HT-29 (cell line): ENCODE measurements around the gene SURF6. TPM values are rescaled to one million over a fixed set of nuclear protein-coding genes. Genes with fewer than 3 reads are reported as not detected.
"Not testable (repeated sequence)": the region's sequence is repeated elsewhere in the genome, so short reads cannot be mapped to it uniquely, and the experiment has no call there.

Experiments used
- DNase-seq: peaks from one replicate; pipeline ENCODE4 v3.0.0-alpha.2; 2015; ENCODE audit warnings: low spot score
- small RNA-seq: library from RNA; depleted of rRNA; stranded (forward); fragments of <200 nt; gene quantifications from one replicate; pipeline ENCODE3, GENCODE V24; 2014
- total RNA-seq: library from RNA; depleted of rRNA; stranded (reverse); fragments of >200 nt; shearing (Covaris generic); gene quantifications from 2 replicates; pipeline ENCODE4 v1.2.3, GENCODE V29; 2014; rRNA removed

Gene SURF6
- total RNA-seq, 1 experiment from 2014 or later = 32.1 TPM

DNA sequence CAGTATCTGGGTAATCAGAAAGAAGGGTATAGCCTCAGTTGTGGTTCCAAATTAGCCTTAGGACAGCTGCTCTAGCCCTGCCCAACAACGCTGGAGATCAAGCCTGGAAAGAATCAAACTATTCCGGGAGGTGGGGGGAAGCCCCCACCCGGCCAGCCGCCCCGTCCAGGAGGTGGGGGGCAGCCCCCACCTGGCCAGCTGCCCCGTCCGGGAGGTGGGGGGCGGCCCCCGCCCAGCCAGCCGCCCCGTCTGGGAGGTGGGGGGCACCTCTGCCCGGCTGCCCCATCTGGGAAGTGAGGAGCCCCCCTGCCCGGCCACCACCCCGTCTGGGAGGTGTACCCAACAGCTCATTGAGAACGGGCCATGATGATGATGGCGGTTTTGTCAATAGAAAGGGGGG, 36.0 kb downstream of the SURF6 start:
- not testable (repeated sequence) for DNase-seq

DNA sequence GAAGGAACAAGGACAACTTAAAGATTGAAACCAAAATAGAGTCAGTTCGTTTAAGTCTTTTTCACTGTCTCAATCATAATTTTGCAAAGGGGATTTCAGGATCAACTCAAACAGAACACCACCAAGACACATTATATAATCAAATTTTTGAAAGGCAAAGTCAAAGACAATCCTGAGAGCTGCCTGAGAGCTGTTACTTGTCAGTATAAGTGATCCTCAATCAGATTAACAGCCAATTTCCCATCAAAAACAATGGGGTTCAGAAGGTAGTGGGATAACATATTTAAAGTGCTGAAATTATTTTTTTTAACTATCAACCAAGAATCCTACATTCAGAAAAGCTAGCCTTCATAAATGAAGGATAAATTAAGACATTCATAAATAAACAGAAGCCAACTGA, 41.7 kb downstream of the SURF6 start:
- no peak for DNase-seq

DNA sequence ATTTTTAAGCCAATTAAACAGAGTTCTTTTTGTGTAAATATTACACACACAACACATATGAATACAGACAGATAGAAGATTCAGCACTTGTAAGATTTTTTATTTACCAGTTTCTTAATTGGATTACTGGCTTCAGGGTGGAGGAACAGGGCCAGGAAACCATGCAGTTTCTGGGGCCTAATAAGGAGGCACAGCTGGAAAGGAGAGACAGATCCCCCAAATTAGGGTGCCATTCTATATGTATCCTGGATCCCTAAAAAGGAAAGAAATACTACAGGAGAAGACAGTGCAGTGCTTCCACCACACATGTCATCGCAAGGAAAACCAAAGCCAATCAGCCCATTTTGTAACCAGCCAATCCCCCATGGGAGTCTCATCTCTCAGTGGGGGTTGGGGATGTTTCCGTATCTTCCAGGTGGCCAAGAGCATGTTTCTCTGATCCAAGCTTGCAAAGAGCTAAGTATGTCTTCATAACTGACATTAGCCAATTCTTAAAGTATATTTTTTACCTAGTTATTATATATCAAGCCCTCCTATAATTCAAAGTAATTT, 45.2 kb downstream of the SURF6 start:
- DNase-seq = no peak

DNA sequence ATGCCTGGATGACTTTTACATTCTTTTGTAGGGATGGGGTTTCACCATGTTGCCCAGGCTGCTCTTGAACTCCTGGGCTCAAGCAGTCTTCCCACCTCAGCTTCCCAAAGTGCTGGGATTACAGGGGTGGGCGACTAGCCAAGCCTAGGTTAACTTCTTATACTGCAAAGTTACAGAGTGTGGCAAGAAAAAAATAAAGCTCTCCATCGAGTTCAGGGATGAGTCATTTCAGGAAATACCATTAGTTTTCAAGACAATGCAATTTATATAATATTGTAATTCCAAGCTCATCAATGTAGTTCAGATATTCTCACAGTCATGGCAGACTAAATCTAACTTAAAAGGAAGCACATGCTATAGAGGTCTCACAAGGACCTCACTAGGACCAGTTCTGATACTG, 49.5 kb downstream of the SURF6 start:
- no peak for DNase-seq

DNA sequence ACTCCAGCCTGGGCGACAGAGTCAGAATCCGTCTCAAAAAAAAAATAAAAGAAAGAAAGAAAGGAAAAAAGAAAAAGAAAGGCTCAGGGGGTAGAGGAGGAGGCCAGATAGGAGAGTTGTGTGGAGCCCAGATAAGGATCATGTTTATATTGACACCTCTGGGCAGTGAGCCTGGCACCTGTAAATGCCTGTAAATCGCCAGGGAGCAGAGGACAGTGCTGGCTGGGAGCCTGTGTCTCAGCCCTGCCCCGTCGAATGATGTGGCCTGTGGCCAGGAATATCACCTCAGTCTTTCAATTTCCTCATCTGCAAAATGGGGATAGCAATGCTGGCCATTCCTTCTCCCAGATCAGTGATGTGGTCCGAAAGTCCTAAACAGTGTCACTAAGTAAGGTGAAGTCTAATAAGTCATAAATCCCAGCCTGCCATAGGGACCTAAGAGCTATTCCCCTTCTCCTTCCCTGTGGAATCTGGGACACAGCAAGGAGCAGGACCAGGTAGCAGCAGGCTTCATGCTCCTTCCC, 50.7 kb downstream of the SURF6 start:
- no peak for DNase-seq

DNA sequence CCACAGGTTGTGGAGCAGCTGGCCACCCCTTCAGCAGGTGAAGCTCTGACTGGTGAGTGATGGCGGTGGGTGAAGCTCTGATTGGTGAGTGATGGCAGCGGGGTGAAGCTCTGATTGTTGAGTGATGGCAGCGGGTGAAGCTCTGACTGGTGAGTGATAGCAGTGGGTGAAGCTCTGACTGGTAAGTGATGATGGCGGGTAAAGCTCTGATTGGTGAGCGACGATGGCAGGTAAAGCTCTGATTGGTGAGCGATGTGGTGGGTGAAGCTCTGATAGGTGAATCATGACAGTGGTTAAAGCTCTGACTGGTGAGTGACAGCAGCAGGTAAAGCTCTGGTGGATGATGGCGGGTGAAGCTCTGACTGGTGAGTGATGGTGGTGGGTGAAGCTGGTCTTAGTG, 51.6 kb downstream of the SURF6 start:
- DNase-seq = no peak

DNA sequence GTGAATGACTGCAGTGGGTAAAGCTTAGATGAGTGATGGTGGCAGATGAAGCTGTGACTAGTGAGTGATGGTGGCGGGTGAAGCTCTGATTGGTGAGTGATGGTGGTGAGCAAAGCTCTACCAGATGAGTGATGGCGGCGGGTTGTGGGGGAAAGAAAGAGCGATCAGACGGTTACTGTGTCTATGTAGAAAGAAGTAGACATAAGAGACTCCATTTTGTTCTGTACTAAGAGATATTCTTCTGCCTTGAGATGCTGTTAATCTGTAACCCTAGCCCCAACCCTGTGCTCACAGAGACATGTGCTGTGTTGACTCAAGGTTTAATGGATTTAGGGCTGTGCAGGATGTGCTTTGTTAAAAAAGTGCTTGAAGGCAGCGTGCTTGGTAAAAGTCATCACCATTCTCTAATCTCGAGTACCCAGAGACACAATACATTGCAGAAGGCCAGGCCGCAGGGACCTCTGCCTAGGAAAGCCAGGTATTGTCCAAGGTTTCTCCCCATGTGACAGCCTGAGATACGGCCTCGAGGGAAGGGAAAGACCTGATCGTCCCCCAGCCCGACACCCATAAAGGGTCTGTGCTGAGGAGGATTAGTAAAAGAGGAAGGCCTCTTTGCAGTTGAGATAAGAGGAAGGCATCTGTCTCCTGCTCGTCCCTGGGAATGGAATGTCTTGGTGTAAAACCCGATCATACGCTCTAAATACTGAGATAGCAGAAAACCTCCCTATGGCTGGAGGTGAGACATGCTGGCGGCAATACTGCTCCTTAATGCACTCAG, 52.5 kb downstream of the SURF6 start:
- DNase-seq = not testable (repeated sequence)

DNA sequence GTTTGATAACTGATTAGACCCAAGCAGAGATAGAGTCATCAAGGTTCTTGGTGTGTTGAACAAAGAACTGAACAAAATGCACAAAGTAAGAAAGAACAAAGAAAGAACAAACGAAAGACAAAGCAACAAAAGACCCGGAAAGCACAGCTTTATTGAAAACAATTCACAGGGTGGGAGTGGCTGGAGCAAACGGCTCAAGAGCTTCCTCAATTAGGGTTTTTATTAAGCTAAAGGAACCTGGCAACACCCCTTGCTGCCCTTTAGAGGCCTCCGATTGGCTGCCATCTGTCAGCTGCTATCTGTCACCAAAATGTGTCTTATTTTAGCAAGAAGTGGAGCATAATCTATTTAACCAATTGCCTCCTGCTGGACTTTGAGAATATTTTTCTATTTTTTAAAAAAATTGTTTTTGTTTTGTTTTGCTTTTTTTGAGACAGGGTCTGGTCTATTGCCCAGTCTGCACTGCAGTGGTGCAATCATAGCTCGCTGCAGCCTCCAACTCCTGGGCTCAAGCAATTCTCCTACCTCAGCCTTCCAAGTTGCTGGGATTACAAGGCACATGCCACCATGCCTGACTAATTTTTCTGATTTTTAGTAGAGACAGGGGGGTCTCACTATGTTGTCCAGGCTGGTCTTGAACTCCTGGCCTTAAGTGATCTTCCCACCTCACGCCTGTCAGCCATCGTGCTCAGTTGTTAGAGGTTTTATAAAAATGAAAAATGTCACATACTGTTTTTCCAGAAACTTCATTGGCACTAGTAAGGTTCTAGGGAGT, 53.3 kb downstream of the SURF6 start:
- DNase-seq = no peak

DNA sequence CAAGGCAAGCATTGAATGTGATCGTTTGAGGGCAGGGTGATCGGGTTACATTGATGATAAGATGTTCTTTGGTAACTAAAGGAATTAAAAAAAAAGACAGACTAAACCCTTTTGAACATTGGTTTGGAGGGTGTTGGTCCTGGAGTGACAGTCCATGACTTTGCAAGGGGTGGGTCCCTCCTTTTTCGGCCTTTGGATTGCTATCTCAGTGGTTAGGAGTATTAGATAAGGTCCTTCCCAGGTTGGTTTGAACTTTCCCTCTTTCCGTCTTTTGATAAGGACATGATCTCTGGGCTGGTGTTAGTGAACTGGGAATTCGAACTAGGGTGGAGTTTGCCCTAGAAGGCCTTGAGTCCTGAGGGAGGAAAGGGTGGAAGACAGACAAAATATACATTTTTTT, 55.6 kb downstream of the SURF6 start:
- no peak for DNase-seq

Small RNAs within 50 kb of the gene (small RNA-seq; reads per million reads assigned to genes)
- gene RF00019 = not detected
- gene SNORD24 = not detected
- not detected for gene SNORD36A
- gene SNORD36B = not detected
- not detected for gene SNORD36C

Other genes starting within 250 kb of the SURF6 start
- gene RALGDS, start 214.9 kb downstream of the SURF6 start, total RNA-seq = 95.0 and 102 TPM in 2 replicates
- not detected in 2 replicates for gene GBGT1, start 172.3 kb downstream of the SURF6 start, total RNA-seq
- gene OBP2B, start 126.9 kb downstream of the SURF6 start, total RNA-seq = not detected in 2 replicates
- gene ABO, start 61.0 kb downstream of the SURF6 start, total RNA-seq = 3.1 and 4.8 TPM in 2 replicates
- 55.0 and 58.8 TPM in 2 replicates for gene MED22, start 11.9 kb upstream of the SURF6 start, total RNA-seq
- gene RPL7A, start 12.0 kb upstream of the SURF6 start, total RNA-seq = 2,195 and 2,237 TPM in 2 replicates
- 27.7 and 32.7 TPM in 2 replicates for gene SURF1, start 20.3 kb upstream of the SURF6 start, total RNA-seq
- gene SURF2, start 20.4 kb upstream of the SURF6 start, total RNA-seq = 94.2 and 135 TPM in 2 replicates
- 297 and 299 TPM in 2 replicates for gene SURF4, start 39.9 kb upstream of the SURF6 start, total RNA-seq
- gene STKLD1, start 40.2 kb upstream of the SURF6 start, total RNA-seq = not detected in 2 replicates
- 30.7 and 32.3 TPM in 2 replicates for gene REXO4, start 81.8 kb upstream of the SURF6 start, total RNA-seq
- 0.39 and 1.0 TPM in 2 replicates for gene ADAMTS13, start 86.2 kb upstream of the SURF6 start, total RNA-seq
- 48.0 and 59.5 TPM in 2 replicates for gene CACFD1, start 123.8 kb upstream of the SURF6 start, total RNA-seq
- gene SLC2A6, start 142.9 kb upstream of the SURF6 start, total RNA-seq = 12.5 and 14.4 TPM in 2 replicates
- gene MYMK, start 188.8 kb upstream of the SURF6 start, total RNA-seq = not detected in 2 replicates
- 0.16 and 0.25 TPM in 2 replicates for gene ADAMTSL2, start 198.5 kb upstream of the SURF6 start, total RNA-seq